Measurements from ENCODE around the gene TOMM5.

Gene TOMM5

GRCh38 chr9:37592108-37592951 lies at the start of gene TOMM5:
TOMM5 (minus strand) TSS chr9:37592597; CDS start chr9:37592532, 65 bp downstream.
- DNase-seq (ENCODE audit: low spot score), result peak; percentile 91

DNA sequence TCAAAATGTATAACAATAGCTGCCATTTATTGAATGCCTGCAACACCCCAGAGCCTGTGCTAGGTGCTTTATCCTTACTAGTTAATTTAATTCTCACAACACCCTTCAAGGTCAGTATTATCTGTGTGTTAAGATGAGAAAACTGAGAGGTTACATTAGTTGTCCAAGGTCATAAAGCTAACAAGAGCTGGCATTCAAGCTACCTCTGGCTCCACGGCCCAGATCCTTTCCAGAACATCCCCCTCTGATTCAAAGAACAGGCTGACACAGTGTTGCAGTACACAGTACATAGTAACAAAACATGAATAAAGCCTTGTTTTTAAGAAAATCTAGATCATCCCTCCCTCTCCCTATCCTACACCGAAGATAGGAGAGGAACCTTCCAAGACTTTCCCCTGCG lies 48.9 kb upstream of the TOMM5 start:
- no peak for DNase-seq (ENCODE audit: low spot score)

DNA sequence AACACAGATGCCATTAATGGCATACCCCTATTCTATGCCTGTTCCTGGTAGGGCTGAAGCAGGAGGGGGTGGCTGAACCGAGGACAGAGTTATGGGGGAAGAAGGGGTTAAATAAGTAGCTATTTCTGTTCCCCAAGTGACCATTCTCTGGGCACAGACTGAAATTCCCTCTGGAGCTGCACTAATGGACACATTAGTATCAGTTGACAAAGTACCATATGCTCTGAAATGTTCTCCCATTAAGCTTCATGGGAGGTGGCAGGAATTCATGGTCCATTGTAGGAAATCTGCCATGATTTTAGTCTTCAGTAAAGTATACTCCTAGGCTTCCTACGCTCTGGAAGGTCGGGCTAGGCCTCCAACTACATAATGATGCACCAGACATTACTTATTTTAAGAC lies 47.8 kb upstream of the TOMM5 start:
- no peak for DNase-seq (ENCODE audit: low spot score)

DNA sequence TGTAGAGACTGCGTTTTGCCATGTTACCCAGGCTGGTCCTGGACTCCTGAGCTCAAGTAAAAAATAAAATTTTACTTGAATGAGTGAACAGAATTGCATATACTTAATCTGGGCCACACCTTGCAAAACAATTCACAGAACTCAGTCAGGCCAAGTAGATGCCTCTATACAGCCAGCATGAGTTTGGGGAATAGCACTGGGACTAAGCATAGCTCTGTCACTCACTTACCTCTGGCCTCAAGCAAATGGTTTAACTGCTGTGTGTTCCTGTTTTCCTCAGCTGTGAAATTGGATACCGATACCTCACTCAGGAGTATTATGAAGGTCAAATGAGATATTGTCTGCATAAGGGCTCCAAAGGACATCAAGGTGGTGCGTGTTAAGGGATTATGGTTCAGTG lies 47.4 kb upstream of the TOMM5 start:
- DNase-seq (ENCODE audit: low spot score), result no peak

- DNase-seq (ENCODE audit: low spot score), result no peak
Measured at GRCh38 chr9:37639109-37639762, 46.8 kb upstream of the TOMM5 start.

DNA sequence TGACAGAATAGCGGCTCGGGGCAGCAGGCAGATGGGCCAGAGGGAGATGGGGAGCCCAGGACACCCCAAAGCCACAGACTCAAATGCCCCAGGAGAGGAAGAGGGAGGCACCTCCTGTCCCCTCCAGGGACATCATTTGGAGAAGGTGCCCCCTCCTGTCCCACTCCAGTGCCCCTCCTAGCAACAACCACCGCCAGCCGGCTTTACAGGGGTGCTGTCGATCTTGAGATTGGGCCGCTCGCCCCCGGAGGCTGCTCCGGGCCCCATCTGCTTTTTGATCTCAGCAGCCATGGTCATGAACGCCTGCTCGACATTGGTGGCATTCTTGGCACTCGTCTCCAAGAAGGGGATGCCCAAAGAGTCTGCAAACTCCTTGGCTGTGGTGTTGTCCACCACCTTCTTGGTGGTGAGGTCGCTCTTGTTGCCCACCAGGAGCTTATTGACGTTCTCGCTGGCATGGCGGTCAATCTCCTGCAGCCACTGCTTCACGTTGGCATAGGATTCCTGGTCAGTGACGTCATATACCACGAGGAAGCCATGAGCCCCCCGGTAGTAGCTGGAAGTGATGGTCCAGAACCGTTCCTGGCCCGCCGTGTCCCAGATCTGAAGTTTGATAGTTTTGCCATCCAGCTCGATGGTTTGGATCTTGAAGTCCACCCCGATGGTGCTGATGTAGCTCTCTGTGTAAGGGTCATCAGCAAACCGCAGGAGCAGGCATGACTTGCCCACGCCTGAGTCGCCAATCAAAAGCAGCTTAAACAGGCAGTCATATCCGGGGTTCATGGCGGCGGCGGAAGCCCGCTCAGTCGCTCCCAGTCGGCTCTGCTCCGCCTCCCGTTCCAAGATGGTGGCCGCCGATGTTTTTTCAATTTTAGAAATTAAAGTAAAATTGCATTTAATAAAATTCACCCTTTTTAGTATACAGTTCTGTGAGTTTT lies 44.4 kb upstream of the TOMM5 start:
- no peak for DNase-seq (ENCODE audit: low spot score)

DNA sequence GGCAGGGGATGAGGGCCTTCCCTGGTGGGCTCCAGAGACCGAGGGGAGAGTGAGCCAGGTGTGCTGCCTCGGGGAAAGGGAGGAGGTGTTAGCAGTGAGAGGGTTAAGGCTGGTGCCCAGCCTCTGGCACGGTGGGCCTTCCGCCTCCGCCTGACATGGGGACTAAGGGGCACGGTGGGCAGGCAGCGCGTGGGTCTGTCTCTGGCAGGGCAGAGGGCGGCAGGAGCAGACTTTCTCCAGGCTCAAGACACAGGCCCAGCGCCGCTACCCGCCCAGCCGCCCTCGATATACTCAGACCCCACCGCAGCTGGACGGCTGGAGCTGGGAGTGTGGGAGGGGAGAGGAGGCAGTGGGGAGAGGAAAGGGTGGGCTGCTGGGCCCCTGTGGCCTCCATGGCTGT lies 43.4 kb upstream of the TOMM5 start:
- DNase-seq (ENCODE audit: low spot score), result no peak

- DNase-seq (ENCODE audit: low spot score), result no peak
Measured at GRCh38 chr9:37632479-37632878, 40.1 kb upstream of the TOMM5 start.

DNA sequence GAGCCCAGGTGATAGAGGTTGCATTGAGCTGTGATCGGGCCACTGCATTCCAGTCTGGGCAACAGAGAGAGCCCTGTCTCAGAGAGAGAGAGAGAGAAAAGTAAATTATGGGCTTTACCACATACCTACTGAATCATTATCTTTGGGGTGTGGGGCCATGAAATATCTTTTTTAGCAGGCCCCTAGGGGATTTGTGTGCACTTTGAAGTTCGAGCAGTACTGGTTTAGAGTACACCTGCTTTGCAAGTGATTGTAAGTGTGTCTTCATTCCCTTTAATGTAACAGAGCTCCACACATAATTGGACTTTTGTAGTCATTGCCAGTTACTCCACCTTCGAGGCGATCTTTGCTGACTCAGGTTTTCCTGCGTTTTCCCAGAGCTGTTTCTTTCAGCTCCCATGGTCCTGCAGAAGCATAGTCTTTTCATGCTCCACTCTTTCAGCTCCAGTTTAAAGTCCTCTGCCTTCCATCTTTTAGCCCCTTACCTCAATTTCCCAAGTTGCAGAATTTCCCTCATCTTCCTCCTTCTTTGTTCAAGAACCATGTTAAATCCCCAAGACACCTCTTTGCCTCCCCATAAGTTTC lies 34.4 kb upstream of the TOMM5 start:
- no peak for DNase-seq (ENCODE audit: low spot score)

GRCh38 chr9:37625758-37626147 lies 33.4 kb upstream of the TOMM5 start:
- no peak for DNase-seq (ENCODE audit: low spot score)

DNA sequence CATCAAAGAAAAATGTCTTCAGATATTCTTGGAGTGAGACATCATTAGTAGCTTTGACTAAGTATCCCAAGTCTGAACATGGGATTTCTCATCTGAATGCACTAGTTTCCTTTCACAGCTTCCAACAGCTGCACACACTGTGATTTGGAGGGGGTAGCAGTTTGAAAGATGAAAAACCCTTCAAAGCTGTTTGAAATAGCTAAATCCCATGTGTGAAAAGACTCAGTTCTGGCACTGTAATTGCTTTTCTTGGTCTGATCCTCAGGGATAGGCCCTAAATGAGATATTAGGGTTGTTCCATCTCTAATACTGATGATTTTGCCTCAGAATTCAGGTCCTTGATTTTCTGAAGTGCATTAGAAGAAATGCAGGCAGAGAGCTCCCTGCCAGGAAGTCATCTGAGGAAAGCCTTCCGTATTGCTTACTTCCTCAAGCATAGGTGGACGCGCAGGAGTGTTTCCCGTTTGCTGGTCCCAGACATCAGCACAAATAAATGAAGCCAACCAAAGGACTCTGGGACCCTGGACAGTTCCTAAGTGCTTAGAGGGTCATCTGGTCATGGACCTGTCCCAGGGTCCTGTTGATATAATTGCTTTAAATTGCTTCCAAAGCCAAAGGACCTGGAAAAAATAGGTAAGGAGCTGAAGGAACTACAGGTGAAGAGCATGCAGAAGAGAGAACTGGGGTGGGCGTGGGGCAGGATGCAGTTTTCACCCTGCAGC lies 32.8 kb upstream of the TOMM5 start:
- no peak for DNase-seq (ENCODE audit: low spot score)

GRCh38 chr9:37624073-37624472 lies 31.7 kb upstream of the TOMM5 start:
- DNase-seq (ENCODE audit: low spot score), result no peak

DNA sequence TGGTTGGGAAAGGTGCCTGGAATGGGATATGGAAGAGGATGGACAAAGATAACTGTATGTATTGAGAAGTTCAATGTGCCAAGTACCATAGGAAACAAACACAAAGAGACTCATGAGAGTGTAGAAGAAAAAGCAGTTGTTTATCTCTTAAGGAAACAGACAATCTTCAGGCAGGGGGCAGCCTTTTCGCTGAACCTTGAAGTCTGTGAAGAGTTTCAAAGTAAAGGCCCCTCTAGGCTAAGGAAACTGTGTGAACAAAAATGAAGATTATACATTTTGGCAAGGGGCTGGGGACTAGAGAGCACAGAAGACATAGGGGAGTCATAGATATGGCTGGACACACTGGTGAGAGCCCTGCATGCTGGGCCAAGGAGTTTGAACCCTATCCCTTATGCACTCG lies 30.9 kb upstream of the TOMM5 start:
- no peak for DNase-seq (ENCODE audit: low spot score)

GRCh38 chr9:37622462-37622861 lies 30.1 kb upstream of the TOMM5 start:
- no peak for DNase-seq (ENCODE audit: low spot score)

- no peak for DNase-seq (ENCODE audit: low spot score)
Measured at GRCh38 chr9:37621273-37622121, 29.1 kb upstream of the TOMM5 start.

- DNase-seq (ENCODE audit: low spot score), result no peak
Measured at GRCh38 chr9:37620396-37620795, 28.0 kb upstream of the TOMM5 start.

GRCh38 chr9:37619806-37620205 lies 27.4 kb upstream of the TOMM5 start:
- DNase-seq (ENCODE audit: low spot score), result no peak

DNA sequence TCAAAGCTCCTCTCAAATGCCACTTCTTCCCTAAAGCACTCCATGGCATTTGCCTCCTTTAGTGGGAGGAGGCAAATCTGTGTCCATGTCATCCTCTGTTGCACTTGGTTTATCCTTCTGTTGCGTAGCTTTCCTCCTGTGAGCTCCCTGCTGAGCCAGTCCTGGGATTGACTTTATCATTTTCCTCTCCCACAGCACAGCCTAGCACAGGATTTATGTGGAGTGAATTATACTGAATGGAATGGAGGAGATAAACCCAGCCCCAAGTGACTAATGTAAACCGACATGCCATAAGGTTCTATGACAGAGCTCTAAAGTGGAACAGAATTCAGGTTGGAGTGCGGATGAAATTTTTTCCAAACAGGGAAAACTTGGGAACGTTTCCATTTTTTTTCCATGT lies 26.4 kb upstream of the TOMM5 start:
- DNase-seq (ENCODE audit: low spot score), result no peak

GRCh38 chr9:37617832-37618231 lies 25.4 kb upstream of the TOMM5 start:
- no peak for DNase-seq (ENCODE audit: low spot score)

- DNase-seq (ENCODE audit: low spot score), result no peak
Measured at GRCh38 chr9:37617161-37617560, 24.8 kb upstream of the TOMM5 start.

GRCh38 chr9:37611961-37612360 lies 19.6 kb upstream of the TOMM5 start:
- no peak for DNase-seq (ENCODE audit: low spot score)
